ELF-1 (cell line): ENCODE measurements around the gene EXOC1L.

Experiments
- DNase-seq: peaks from one replicate; pipeline ENCODE4 v3.0.0-alpha.2; 2016; ENCODE audit warnings: low read depth, low spot score

EXOC1L gene, protein sequence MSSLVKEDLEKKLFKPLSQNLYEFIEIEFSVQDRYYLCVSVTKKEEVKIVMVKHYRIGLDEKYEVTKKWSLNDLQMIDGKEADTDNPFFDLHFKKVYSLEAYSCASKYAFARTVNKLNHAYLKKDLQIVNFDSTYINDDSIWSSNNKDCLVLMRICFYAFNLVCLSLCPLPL

DNA sequence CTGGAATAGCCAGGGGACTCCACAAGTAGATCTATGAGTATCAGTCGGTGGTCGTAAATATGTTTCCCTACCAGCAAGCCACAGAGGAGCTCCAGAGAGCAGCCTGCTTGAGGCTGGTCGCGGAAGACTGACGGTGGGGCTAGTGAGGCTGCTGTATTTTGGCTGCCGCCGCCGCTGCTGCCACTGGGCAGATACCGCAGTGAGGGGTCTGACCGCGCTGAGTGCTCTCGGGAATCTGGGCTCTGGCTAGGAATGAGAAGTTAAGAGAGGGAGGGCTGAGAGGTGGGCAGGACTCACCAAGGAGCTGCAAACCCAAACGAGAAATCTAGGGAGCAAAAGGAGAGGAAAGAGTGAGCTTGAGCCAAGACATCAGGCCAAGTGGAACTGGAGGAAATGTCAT lies at the start of gene EXOC1L:
TSS of gene EXOC1L (plus strand) at position 157 of the 400 bp plus-strand sequence. CDS start at position 394, 237 bp downstream.
- peak; percentile 91 for DNase-seq

- no peak for DNase-seq
These were observed 48.9 kb upstream of the EXOC1L start for GRCh38 chr4:55770662-55771061.

- DNase-seq, result no peak
These were observed 38.2 kb upstream of the EXOC1L start for GRCh38 chr4:55781341-55781740.

DNA sequence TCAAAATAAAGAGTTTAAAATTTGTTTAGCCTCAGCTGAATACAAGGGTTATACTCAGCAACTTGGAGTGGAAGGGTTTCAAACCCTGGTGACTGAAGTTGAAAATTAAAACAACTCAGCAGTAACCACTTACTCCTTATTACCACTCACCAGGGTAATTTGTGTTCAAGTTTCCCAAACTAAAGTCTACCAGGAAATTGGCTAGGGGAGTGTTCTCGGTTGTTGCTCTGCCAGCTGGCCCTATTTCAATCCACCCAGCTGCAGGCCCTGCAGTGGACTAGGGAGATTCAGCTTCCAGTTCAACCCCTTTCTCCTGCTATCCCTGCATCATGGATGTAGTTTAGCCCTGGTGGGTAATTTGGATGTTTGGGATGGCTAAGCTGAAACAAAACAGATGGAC lies 37.8 kb upstream of the EXOC1L start:
- DNase-seq, result no peak

DNA sequence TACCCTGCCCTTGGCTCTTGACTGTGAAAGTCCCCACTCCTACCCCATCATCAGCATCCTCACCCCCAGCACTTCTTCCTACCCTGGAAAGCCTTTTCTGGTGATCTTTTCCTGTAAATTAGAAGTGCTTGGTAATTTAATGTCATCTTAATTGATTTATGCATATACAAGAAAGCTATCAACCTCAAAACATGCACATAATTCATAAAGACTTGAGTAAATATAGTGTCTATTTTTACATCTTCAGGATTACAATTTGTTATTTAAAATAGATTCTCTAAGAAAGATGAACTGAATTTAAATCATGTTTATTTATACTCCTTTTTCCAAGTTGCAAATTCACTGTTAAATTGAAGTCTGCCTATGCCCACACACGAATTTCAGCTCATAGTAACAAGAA lies 36.0 kb upstream of the EXOC1L start:
- DNase-seq, result no peak

DNA sequence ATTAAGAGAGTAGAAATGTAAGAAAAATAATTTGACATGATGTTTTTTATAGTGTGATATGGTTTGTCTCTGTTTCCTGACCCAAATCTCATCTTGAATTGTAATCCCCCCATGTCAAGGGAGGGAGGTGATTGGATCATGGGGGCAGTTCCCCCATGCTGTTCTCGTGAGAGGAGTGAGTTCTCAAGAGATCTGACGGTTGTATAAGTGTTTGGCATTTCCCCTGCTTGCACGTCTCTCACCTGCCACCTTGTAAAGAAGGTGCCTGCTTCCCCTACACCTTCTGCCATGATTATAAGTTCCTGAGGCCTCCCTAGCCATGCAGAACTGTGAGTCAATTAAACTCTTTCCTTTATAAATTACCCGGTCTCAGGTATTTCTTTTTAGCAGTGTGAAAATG lies 34.8 kb upstream of the EXOC1L start:
- no peak for DNase-seq

- DNase-seq, result no peak
These were observed 27.9 kb upstream of the EXOC1L start for GRCh38 chr4:55791666-55792065.

DNA sequence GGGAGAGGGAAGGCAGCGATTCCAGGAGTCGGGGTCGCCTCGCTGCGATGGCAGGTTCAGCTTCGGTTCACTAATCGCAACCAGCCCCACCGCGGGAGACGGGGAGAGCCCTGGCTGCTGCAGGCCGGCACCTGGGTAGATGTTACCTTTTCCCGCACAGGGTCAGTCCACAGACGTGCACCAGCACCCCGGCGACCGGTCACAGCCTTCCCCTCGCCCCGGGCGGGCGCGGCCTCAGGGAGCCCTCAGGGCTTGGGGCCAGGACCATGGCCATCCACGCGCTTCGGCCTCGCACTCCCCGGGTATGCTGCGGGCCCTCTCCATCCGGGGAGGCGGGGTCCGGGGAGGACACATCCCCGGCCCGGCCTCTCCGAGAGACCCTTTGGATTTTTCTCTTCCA lies 26.1 kb upstream of the EXOC1L start:
- peak; percentile 19 for DNase-seq

DNA sequence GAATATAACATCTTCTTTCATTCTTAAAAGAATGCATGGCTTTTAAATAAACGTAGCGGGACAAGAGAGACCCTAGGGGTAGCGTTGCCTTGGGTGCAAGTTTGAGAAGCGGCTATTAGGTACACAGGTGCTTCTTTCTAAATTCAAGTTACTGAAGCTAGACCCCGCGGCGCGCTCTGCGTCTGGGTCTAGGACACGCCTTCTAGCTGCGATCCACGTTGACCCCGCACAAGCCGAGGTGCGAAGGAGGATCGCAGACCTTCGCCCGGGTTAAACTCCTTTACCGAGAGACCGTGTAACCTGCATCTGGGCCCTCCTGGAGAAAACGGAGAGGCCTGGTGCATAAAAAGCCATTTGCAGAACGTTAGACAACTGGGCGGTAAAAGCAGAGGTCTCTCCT lies 25.5 kb upstream of the EXOC1L start:
- peak; percentile 8 for DNase-seq

GRCh38 chr4:55795341-55795740 lies 24.2 kb upstream of the EXOC1L start:
- DNase-seq, result no peak

DNA sequence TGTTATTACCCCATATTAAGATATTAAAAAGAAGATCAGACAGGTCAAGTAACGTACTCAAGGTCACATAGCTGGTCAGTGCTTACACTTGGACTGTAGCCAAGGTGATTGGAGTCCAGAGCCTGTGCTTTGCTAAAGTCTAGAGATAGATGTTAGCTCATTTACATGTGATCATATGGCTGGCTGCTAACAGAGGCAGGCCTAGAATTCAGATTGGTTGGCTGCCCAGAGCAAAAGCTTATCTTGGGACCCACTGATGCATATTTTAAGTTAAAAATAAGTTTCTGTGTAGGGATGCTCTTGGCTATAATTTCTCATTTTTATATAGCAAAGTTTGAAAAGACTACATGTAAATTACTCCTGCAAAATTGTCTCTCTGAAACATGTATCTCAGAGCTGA lies 18.1 kb upstream of the EXOC1L start:
- DNase-seq, result no peak

DNA sequence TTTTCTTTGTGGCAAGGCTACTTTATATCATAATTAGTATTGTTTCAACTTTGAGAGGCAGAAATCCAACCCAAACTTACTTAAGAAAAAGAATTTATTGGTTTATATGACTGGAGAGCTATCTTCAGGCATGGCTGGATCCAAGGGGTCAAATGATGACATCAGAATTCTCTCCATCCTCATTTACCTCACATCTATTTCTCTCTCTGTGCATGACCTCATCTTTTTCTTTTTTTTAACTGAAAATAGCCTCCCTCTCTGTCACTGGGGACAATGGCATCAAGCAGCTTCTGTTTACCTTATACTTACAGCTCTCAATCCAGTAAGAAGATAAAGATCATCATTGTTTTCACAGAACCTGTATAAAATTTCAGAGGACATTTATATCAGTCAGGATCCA lies 12.0 kb upstream of the EXOC1L start:
- no peak for DNase-seq

- no peak for DNase-seq
These were observed 11.4 kb upstream of the EXOC1L start for GRCh38 chr4:55808186-55808585.

DNA sequence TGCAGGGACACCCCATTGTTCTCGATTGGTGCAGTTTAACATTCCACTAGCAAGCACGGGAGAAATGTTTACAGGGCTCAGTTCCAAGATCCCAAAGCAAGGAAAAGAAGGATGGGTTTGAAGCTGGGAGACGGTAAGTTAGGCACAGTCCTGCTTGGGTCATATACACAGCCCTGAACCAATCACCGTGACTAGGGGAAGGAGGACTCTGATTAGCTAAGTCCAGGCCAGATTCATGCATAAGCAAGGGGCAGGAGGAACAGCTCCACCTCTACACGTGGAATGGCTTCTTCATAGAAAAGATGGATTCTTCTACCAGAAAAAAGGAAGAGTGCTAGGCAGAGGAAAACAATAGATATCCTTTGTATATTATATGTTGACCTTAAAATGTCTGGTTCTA lies 11.0 kb upstream of the EXOC1L start:
- DNase-seq, result no peak

DNA sequence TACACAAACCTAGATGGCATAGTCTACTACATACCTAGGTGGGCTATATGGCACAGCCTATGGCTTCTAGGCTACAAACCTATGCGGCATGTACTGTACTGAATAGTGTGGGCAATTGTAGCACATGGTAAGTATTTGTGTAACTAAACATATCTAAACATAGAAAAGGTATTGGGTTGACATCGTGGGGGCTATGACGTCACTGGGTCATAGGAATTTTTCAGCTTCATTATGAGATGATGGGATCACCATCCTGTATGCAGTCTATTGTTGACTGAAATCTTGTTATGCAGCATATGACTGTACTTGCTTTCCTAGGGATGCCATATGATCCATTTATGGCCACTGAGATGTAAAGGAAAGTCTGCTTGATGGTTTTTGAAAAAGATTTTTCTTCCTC lies 1.9 kb upstream of the EXOC1L start:
- DNase-seq, result no peak

- no peak for DNase-seq
These were observed 689 bp downstream of the EXOC1L start for GRCh38 chr4:55820279-55820678.

- no peak for DNase-seq
These were observed 2.7 kb downstream of the EXOC1L start for GRCh38 chr4:55822329-55822728.

- no peak for DNase-seq
These were observed 5.3 kb downstream of the EXOC1L start for GRCh38 chr4:55824865-55825264.

DNA sequence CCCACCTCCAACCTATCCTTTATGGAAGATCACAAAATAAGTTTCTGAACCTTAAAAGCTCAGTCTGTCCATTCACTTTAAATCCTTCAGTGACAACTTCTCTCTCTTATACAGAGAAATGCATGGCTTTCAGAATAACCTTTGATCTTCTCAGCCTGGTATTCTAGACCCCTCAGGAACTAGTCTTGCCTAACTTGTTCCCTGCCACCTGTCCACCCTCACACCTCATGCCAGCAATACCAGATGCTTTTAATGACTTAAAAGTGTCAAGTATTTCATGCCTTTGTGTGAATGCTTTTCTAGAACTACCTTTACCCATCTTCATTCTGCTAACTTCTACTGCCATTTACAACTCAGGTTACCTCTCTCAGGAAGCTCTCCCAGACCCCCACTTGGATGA lies 7.4 kb downstream of the EXOC1L start:
- DNase-seq, result no peak

- DNase-seq, result no peak
These were observed 8.0 kb downstream of the EXOC1L start for GRCh38 chr4:55827582-55827981.

- no peak for DNase-seq
These were observed 10.5 kb downstream of the EXOC1L start for GRCh38 chr4:55830048-55830447.

DNA sequence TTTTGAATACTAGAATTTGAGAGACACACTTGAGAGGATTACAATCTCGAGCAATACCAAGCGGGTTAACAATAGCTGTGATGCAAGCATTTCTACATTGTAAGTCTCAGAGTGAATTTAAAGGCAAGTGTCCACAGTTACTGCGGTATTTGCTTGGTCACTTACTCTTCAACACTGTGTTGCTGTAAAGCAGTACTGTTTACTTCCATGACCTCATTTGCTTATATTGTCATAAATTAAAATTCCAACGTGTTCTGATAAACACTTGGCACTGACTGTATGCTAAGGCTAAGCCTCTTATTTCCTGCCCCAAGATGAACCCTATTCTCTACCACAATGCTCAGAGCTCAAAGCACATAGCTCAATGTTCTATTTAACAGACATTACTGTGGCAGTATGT lies 11.1 kb downstream of the EXOC1L start:
- DNase-seq, result no peak

GRCh38 chr4:55834086-55834795 lies 14.7 kb downstream of the EXOC1L start:
- no peak for DNase-seq

- DNase-seq, result no peak
These were observed 18.3 kb downstream of the EXOC1L start for GRCh38 chr4:55837903-55838302.
